GM12878 (cell line): ENCODE results near the gene AK5. TPM values are rescaled to one million over a fixed set of nuclear protein-coding genes. Genes with fewer than 3 reads are reported as not detected.

ENCODE experiments used
- ATAC-seq: fragments of 200-7000 bp; cut with Tn5 transposase; 3 replicates; pipeline ENCODE4 v1.9.1; 2020; ENCODE audit warnings: mild to moderate bottlenecking, moderate library complexity
- BruUV-seq: library from RNA; stranded (reverse); fragments of 400-500 nt; replicated peaks from 2 replicates; lab custom pipeline; 2021; lab: Mats Ljungman, UMichigan
- CTCF ChIA-PET: fragments of 300-600 bp; sonication (Branson Sonifier 250); formaldehyde crosslinking; extraction: SDS; loops from one replicate; lab custom pipeline; 2021; ENCODE audit warnings: inconsistent platforms; lab: Yijun Ruan, JAX
- POLR2A ChIA-PET: fragments of 350-600 bp; formaldehyde crosslinking; extraction: SDS; loops from one replicate; lab custom pipeline; 2021; ENCODE audit warnings: inconsistent platforms; lab: Charles Lee
- RAD21 ChIA-PET: fragments of 300-600 bp; sonication (Branson Sonifier 250); formaldehyde crosslinking; loops from one replicate; lab custom pipeline; 2023; ENCODE audit warnings: antibody characterized with exemption; ENCODE audit not compliant: unreplicated experiment; lab: Charles Lee
- SMC1A ChIA-PET: fragments of 300-600 bp; sonication (Branson Sonifier 250); formaldehyde crosslinking; loops from one replicate; lab custom pipeline; 2023; ENCODE audit not compliant: unreplicated experiment, uncharacterized antibody; lab: Charles Lee
- DNase-seq: peaks from one replicate; pipeline ENCODE4 v3.0.0-alpha.2; 2011; ENCODE audit warnings: low read depth, low spot score
- FAIRE-seq: peaks from 3 replicates; lab custom pipeline; 2011; peaks lifted over from hg19 to GRCh38; lab: Jason Lieb, UNC
- H2AFZ ChIP-seq: 2 replicates; pipeline ENCODE4 v1.6.0; 2011; ENCODE audit warnings: low read depth, low read length, control low read depth; ENCODE audit not compliant: control insufficient read depth
- H3K27ac ChIP-seq: 2 replicates; pipeline ENCODE4 v1.5.1; 2011; ENCODE audit warnings: control low read depth; ENCODE audit not compliant: control insufficient read depth, insufficient read depth
- H3K27me3 ChIP-seq, 2 experiments: replicated peaks in 1 of 2; 2 replicates each; pipeline versions ENCODE4 v1.6.0 to v1.6.1; 2011; ENCODE audit warnings: low read length in 1 of 2; ENCODE audit not compliant: control insufficient read depth in 2 of 2, insufficient read depth in 2 of 2
- H3K36me3 ChIP-seq, 2 experiments: 2 replicates each; pipeline ENCODE4 v1.5.1; 2011; ENCODE audit warnings: low read length in 1 of 2; ENCODE audit not compliant: control insufficient read depth in 2 of 2, insufficient read depth in 2 of 2
- H3K4me1 ChIP-seq: 2 replicates; pipeline ENCODE4 v1.6.1; 2011; ENCODE audit warnings: mild to moderate bottlenecking, low read length, moderate library complexity, mixed read lengths; ENCODE audit not compliant: control insufficient read depth, insufficient read depth
- H3K4me2 ChIP-seq: 2 replicates; pipeline ENCODE4 v1.6.0; 2011; ENCODE audit warnings: control low read depth; ENCODE audit not compliant: control insufficient read depth, insufficient read depth
- H3K4me3 ChIP-seq: fragments of 200-600 bp; sonication (generic); 2 replicates; pipeline ENCODE4 v1.5.1; 2016
- H3K79me2 ChIP-seq: 2 replicates; pipeline ENCODE4 v1.6.0; 2011; ENCODE audit warnings: low read length; ENCODE audit not compliant: control insufficient read depth, insufficient read depth
- H3K9ac ChIP-seq: 2 replicates; pipeline ENCODE4 v1.8.0; 2011; ENCODE audit warnings: low read length, control low read depth, mixed read lengths; ENCODE audit not compliant: control insufficient read depth, insufficient read depth
- H3K9me3 ChIP-seq: replicated peaks from 3 replicates; pipeline ENCODE4 v1.5.1; 2011; ENCODE audit warnings: mild to moderate bottlenecking, low read length; ENCODE audit not compliant: control insufficient read depth, insufficient read depth
- H4K20me1 ChIP-seq: 2 replicates; pipeline ENCODE4 v1.6.0; 2011; ENCODE audit not compliant: control insufficient read depth, insufficient read depth
- CHD2 ChIP-seq: IDR thresholded peaks from 2 replicates; pipeline ENCODE4 v1.6.1; 2011; ENCODE audit warnings: low read depth, low read length, improper control_type of control experiment, borderline replicate concordance
- NFYB ChIP-seq: IDR thresholded peaks from 2 replicates; pipeline ENCODE4 v1.6.1; 2011; ENCODE audit warnings: low read depth, mild to moderate bottlenecking, low read length, improper control_type of control experiment, moderate library complexity; ENCODE audit not compliant: insufficient read depth
- SREBF2 ChIP-seq: IDR thresholded peaks from 2 replicates; pipeline ENCODE4 v1.6.1; 2012; ENCODE audit warnings: mild to moderate bottlenecking, low read length
- SRF ChIP-seq, 2 experiments: IDR thresholded peaks; 2 replicates each; pipeline ENCODE4 v1.6.1; 2011; ENCODE audit warnings: low read depth in 2 of 2, low read length in 2 of 2, mild to moderate bottlenecking in 1 of 2, moderate library complexity in 1 of 2
- SUZ12 ChIP-seq: fragments of 200-600 bp; sonication (generic); IDR thresholded peaks from one replicate; pipeline ENCODE4 v1.6.1; 2018; ENCODE audit warnings: antibody characterized with exemption, mild to moderate bottlenecking; ENCODE audit not compliant: unreplicated experiment
- ZNF217 ChIP-seq: fragments of 450-650 bp; IDR thresholded peaks from 2 replicates; pipeline ENCODE4 v1.6.1; 2017; ENCODE audit warnings: antibody characterized with exemption, mild to moderate bottlenecking
- ZNF622 ChIP-seq: fragments of 450-650 bp; IDR thresholded peaks from 2 replicates; pipeline ENCODE4 v1.6.1; 2017; ENCODE audit warnings: mild to moderate bottlenecking, inconsistent platforms
- WGBS: methylation state at CpG from one replicate; pipeline ENCODE4 v1.1.6; 2016; ENCODE audit warnings: low lambda C conversion rate; ENCODE audit not compliant: insufficient replicate concordance, insufficient coverage; ENCODE audit errors: missing lambda C conversion rate; 5-methylcytosine and 5-hydroxymethylcytosine counted together
- in situ Hi-C: fragments of 300-500 bp; cut with MboI; formaldehyde crosslinking; loops from 9 replicates; pipeline ENCODE4 v1.14.3; 2018; ENCODE audit warnings: mixed read lengths
- intact Hi-C: fragments of 100-400 bp; cut with micrococcal nuclease; formaldehyde crosslinking; loops from one replicate; pipeline ENCODE4 v1.14.2; 2022; ENCODE audit not compliant: unreplicated experiment
- polyA plus RNA-seq, 11 experiments: library from polyadenylated mRNA; depleted of rRNA in 4 of 11; unstranded in 6 of 11; stranded (reverse) in 5 of 11; fragments of >200 nt; fragmentation: Nextera tagmentation in 4 of 11; fragmentation: Illumina TruSeq in 1 of 11; extraction: Ambion mirVana in 4 of 11; extraction: Trizol in 1 of 11; gene quantifications; 1 replicate in 1 of 11; 2 replicates in 10 of 11; pipeline versions ENCODE4 v1.2.1 to v1.2.3, GENCODE V29; 2011 to 2016; ENCODE audit warnings: inconsistent platforms in 2 of 11, missing spikeins in 2 of 11, low read depth in 1 of 11
- total RNA-seq, 4 experiments: library from RNA; depleted of rRNA in 3 of 4; stranded (reverse); fragments of >200 nt in 3 of 4; fragmentation: Illumina TruSeq in 1 of 4; extraction: Trizol in 1 of 4; gene quantifications; 2 replicates each; pipeline versions ENCODE4 v1.2.1 to v1.2.3, GENCODE V29; 2013 to 2021

Gene AK5
- total and polyA plus RNA-seq, 10 of the 15 experiments (the other 5 are each of a cell fraction or from before 2014, with no cell fraction given): 0.08 to 0.33 TPM; not detected in 8

DNA sequence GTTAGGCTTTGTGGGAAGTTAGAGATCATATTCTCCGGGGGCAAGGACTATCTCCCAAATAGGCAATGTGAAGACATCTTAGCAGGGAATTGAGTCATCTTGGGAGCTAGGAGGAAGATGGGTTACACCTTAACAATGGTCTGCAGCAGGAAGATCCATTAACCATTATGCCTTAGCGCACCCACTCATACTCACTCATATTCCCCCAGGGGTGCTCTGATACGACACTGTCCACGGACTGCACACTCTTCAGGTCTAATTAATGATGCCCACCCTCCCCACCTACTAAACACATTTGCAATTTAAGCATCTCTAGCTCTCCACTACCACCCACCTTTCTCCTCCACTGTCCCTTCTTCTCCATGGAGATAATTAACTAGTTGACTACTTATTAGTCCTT lies 857 bp upstream of the AK5 start:
- SMC1A ChIA-PET: no interaction called here
- H3K79me2 ChIP-seq: no peaks in the 10 kb centered on the region
- no TSS peak for BruUV-seq
- no peak overlapping the region for H3K4me3 ChIP-seq
- in situ Hi-C loops: no loop called here
- no peak overlapping the region for H3K27ac ChIP-seq
- CTCF ChIA-PET: interaction anchor here (0.5 kb wide), 1 partner anchor 468 kb away, joined by 3 read pairs; no protein-coding TSS in a partner anchor
- intact Hi-C loops: no loop called here
- FAIRE-seq (no peak), ATAC-seq (no peak), DNase-seq (no peak)
- RAD21 ChIA-PET: no interaction called here
- H3K4me2 ChIP-seq: no peak overlapping the region
- POLR2A ChIA-PET: no interaction called here
- no peaks in the 10 kb centered on the region for H3K9me3 ChIP-seq
- no peaks in the 10 kb centered on the region; the same call in 1 of the 2 replicates for H3K4me1 ChIP-seq
- H2AFZ ChIP-seq: no peak overlapping the region
- no peak overlapping the region for H3K9ac ChIP-seq
- TF ChIP-seq SRF (IDR thresholded peaks at IDR 0.05; ENCODE audit: low read depth in 2 of 2, low read length in 2 of 2) (no peak), SREBF2 (no peak)
- H3K36me3 ChIP-seq: no peaks in the 10 kb centered on the region
- peaks cover 8 to 18% of the 10 kb centered on the region in 2 experiments; a peak in 3 of 4 replicates for H3K27me3 ChIP-seq
- WGBS: 82% methylated on average over 4 of the region's 4 CpGs
- no peaks in the 10 kb centered on the region; the same call in 1 of the 2 replicates for H4K20me1 ChIP-seq

DNA sequence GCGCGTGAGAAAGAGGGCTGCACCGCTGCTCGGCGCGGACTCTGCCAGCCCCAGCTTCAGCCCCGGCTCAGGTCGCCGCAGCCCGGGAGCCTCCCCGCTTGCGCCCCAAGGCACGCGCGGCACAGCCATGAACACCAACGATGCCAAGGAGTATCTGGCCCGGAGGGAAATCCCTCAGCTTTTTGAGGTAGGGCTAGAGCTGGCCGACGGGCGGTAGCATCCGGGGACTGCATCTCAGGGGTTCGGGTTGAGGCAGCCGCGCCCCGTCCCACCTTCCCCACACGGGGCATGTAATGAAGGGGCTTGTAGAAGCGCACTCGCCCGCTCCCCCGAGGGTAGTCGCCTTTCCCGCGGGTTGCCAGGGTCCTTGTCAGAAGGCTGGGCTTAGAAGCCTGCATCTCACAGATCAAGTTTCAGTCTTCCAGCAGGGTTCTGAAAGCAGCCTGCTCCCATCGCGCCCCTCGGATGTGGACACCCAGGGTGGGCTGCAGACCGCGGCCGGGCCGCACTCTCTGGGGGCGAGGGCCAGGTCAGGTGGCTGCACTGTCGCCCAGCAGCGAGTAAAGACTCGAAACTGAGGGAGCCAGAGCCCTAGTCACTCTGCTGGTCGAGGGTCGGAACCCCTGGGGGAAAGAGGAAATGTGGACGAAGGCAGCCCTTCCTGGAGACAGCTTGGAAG lies 507 bp downstream of the AK5 start:
- in situ Hi-C loops (no loop called here), intact Hi-C loops (no loop called here)
- Histone ChIP-seq H3K27ac (no peak overlapping the region), H3K4me3 (no peak overlapping the region), H3K79me2 (no peaks in the 10 kb centered on the region), H2AFZ (no peak overlapping the region), H3K9me3 (no peaks in the 10 kb centered on the region), H3K4me1 (no peaks in the 10 kb centered on the region; the same call in 1 of the 2 replicates), H3K27me3 (peaks cover 8 to 18% of the 10 kb centered on the region in 2 experiments; a peak in 3 of 4 replicates), H3K4me2 (peak overlapping the region; percentile 69), H4K20me1 (no peaks in the 10 kb centered on the region; the same call in 1 of the 2 replicates), H3K36me3 (no peaks in the 10 kb centered on the region), H3K9ac (no peak overlapping the region)
- FAIRE-seq (no peak), ATAC-seq (peak; percentile 42), DNase-seq (no peak)
- POLR2A ChIA-PET: no interaction called here
- RAD21 ChIA-PET: no interaction called here
- TF ChIP-seq SREBF2: no peak
- TF ChIP-seq SUZ12: peak; percentile 17
- no peak for TF ChIP-seq NFYB
- no peak for TF ChIP-seq CHD2
- TF ChIP-seq ZNF217: no peak
- no peak for TF ChIP-seq ZNF622
- WGBS: 8% methylated on average over 47 of the region's 47 CpGs
- SMC1A ChIA-PET: interaction anchor here (1.5 kb wide), 1 partner anchor 17 kb away, joined by 3 read pairs; no protein-coding TSS in a partner anchor
- CTCF ChIA-PET: no interaction called here
- BruUV-seq: no TSS peak
